Renal pelvis (tissue), 4 donors: ENCODE results near the gene AMBP. TPM values are rescaled to one million over a fixed set of nuclear protein-coding genes. Genes with fewer than 3 reads are reported as not detected.

ENCODE experiments used
- DNase-seq: peaks from one replicate; pipeline ENCODE4 v3.0.0-alpha.2; 2013
- polyA plus RNA-seq, 3 donors: library from polyadenylated mRNA; unstranded; fragments of 120-200 nt; gene quantifications; one replicate each; pipeline ENCODE4 v1.2.1, GENCODE V29; 2013; ENCODE audit not compliant: insufficient read length in 3 of 3

The AMBP gene
- polyA plus RNA-seq, 3 donors: 1.5 to 2.2 (median 1.9) TPM

- no peak for DNase-seq
Observed at GRCh38 chr9:114014044-114014443, 64.1 kb downstream of the AMBP start.

GRCh38 chr9:114012126-114012525 is 66.0 kb downstream of the AMBP start:
- DNase-seq: no peak

- DNase-seq: no peak
Observed at GRCh38 chr9:114011313-114011712, 66.8 kb downstream of the AMBP start.

Other genes starting within 250 kb of the AMBP start
- 10 to 100 TPM; 42.3 to 48.8 (median 45.8) TPM for gene ZNF618, start 202.0 kb downstream of the AMBP start, polyA plus RNA-seq
- gene KIF12, start 21.0 kb upstream of the AMBP start, polyA plus RNA-seq: 100 to 1,000 TPM; 191 to 249 (median 227) TPM
- gene COL27A1, start 77.2 kb upstream of the AMBP start, polyA plus RNA-seq: 10 to 100 TPM; 31.8 to 51.5 (median 43.2) TPM
- under 1 TPM in 1 of 3 donors, not detected in 2; 0.53 TPM for gene ORM1, start 244.8 kb upstream of the AMBP start, polyA plus RNA-seq